ENCODE measurements around the gene NRXN3.

Gene NRXN3

GRCh38 chr14:78175412-78175811 is 5.2 kb downstream of the NRXN3 start:
- DNase-seq = no peak

- DNase-seq = no peak
Measured at GRCh38 chr14:78178071-78178470, 7.9 kb downstream of the NRXN3 start.

DNA sequence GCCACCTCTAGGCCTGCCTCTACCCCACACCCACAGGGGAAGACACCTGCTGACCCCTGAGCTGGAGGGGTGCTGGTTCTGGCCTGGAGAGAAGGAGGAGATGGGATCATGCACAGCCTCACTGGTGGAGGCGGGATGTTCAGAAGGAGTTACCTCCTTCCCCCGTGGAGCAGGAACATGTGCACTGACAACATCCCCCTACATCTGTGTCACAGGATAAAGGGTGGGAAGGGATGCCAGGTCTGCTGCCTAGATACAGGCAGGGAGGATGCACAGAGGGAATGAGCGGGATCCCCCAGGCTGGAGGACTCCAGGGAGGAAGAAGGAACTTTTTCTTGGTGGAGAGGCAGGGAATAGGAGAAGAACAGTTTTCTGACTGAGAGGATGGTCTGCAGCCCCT is 8.8 kb downstream of the NRXN3 start:
- DNase-seq = no peak

DNA sequence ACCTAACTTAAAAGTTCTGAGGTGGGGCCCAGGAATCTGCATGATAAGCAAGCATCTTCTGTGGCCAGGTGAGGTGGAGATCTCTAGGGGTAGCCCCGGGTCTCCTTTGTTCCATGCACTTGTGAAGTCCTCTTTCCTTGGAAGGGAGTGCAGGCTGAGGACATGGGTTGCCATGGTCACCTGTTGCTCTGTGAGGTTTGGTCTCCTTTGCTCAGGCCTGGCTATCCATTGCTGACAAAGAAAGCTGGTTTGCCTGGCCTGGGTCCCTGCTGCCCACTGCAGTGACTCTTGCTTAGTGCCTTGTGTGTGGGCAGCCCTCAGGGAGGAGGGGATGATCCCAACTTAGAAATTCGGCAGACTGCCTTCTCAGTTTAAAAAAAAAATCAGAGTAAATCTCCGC is 11.1 kb downstream of the NRXN3 start:
- no peak for DNase-seq

DNA sequence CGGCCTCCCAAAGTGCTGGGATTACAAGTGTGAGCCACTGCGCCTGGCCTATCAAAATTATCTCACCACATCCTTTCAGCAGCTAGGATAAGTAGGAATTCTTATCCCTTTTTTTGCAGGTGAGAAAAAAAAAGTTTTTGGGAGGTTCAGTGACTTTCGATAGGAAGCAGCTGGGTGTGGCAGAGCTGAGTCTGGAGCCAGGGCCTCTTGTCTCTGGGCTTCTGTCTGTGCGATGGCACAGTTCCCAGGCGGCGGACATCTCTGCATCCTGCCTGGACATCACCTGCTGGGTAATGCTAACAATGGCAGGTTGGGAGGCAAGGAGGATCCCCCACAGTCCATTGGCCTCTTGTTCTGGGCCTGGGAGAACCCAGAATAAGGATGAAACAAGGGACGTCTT is 12.5 kb downstream of the NRXN3 start:
- DNase-seq = no peak

- DNase-seq = peak in 1 of 2 donors; percentile 8
Measured at GRCh38 chr14:78184157-78184556, 14.0 kb downstream of the NRXN3 start.

GRCh38 chr14:78186277-78186676 is 16.1 kb downstream of the NRXN3 start:
- no peak for DNase-seq

DNA sequence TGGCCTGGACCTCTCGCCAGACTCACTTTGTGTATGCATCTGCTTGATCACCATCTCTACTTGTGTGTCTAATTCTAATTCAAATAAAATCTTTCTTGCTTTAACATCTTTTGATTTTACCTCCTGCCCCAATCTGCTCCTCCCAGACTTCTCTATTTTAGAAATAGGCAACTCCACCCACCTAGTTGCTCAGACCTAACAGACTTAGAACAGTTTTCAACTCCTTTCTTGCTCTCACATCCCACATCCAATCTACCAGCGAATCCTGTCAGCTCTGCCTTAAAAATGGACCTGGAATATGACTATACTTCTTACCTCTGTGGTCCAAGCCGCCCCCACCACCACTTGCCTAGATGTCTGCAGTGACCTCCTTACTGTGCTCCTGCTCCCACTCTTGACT is 18.7 kb downstream of the NRXN3 start:
- peak in 1 of 2 donors; percentile 1 for DNase-seq

GRCh38 chr14:78195431-78195830 is 25.3 kb downstream of the NRXN3 start:
- DNase-seq = no peak

- DNase-seq = no peak
Measured at GRCh38 chr14:78196323-78196722, 26.1 kb downstream of the NRXN3 start.

- no peak for DNase-seq
Measured at GRCh38 chr14:78197051-78197450, 26.9 kb downstream of the NRXN3 start.

DNA sequence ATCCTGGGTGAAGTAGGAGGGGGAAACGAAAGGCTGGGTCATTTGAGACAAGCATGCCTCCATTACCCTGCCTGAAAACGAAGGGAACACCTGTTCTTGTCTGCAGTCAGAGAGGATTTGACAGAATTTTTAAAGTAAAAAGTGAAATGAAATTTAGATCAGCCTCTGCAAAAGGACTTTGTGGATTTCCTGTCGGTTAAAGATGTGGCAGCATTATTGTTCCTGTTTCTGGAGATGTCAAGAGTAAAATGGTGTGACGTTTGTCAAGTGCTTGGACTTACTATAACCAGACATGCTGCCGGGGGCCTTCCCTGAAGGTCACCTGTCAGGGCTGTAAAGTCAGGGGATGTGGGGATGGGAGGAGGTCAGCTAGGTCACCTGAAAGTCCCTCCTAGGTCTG is 32.0 kb downstream of the NRXN3 start:
- no peak for DNase-seq

DNA sequence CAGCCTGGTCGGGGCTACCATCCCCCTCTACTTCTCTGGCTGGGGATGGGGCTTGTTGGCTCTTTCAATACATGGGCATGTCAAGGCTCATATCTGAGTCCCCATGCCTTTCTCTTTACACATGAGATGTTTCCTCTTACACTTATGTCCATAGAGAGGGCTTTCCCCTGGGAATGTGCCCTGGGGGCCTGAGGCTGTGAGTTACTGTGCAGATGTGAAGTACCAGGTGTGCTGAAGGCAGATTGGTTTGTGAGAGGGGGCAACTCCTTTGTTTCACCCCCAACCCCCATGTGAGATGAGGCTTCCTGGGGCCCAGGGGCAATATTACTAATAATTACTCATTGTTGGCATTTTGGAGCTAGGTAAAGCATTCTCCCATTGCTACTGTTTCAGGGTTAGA is 32.8 kb downstream of the NRXN3 start:
- no peak for DNase-seq

DNA sequence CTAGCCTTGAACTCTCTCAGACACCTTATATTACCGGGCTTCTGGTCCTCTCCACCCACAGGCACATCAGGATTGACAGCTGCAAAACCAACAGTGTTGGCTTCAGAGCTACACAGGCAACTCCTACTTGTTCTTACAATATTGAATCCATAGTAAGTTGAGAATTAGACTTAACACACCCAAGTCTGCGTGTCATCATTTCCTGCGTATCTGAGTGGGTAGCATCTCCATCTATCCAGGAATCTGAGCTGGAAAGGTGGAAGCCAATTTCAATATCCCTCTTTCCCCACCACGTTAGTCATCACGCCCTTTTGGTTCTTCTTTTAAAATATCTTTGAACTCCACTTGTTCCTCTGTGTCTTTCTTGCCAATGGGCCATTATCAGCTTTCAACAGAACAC is 37.2 kb downstream of the NRXN3 start:
- DNase-seq = no peak

DNA sequence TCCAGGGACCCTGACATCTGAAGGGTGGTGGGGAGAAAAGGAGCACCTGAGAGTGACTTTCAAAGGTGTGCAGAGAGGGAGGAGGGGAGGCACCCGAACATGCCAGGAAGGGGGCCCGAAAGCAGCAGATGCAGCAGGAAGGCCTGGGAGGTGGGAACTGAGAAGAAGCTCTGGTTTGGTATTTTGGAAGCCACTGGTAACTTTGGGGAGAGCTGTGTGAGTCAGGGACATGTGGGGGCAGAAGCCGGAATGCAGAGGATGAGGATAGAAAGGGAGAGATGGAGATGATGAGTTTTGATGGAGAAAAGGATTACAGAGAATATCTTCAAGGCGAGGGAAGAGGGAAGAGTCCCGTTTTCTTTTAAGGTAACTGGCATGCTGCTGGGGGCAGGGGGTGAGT is 50.1 kb downstream of the NRXN3 start:
- no peak for DNase-seq

DNA sequence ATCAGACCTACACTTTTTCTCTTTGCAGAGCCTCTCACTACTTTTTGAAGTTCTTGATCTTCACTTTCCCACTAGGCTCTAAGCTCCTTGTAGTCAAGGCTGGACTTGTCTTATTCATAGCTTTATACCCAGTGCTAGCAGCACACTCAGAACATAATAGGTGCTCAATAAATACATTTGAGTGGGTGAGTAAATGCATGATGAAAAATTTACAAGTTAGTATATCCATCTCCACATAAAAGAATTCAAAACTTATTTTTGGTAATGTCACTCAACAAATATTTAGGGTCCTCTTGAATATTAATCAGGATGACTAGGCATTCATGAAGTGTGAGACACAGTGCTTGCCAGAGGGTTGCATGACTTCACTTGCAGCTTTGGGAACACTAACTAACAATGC is 52.6 kb downstream of the NRXN3 start:
- DNase-seq = no peak

GRCh38 chr14:78227248-78228077 is 57.3 kb downstream of the NRXN3 start:
- peak in 1 of 2 donors; percentile 11 for DNase-seq

- no peak for DNase-seq
Measured at GRCh38 chr14:78228702-78229327, 58.6 kb downstream of the NRXN3 start.

GRCh38 chr14:78232231-78233000 is 62.2 kb downstream of the NRXN3 start:
- no peak for DNase-seq

- DNase-seq = no peak
Measured at GRCh38 chr14:78238141-78238540, 68.0 kb downstream of the NRXN3 start.

- DNase-seq = no peak
Measured at GRCh38 chr14:78240567-78240966, 70.4 kb downstream of the NRXN3 start.

DNA sequence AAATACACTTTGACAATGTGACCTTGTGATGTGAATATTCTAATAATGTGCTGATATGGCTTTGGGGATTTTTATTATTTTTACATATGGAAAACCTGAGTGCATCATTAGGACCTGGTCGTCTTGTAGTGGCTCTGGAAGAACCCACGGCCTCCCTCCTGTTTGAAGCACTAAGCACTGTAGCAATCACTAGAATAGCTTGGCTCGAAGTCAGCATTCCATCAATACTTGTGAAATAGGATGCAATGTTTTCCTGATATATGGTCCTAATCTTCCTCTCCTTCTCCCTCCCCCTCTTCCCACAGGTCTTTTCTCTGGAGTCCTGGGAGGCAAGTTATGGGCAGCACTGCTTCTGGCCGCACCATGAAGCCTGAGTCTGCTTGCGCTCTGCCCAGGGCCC is 71.9 kb downstream of the NRXN3 start:
- DNase-seq = no peak

- no peak for DNase-seq
Measured at GRCh38 chr14:78243187-78243586, 73.0 kb downstream of the NRXN3 start.

- no peak for DNase-seq
Measured at GRCh38 chr14:78245238-78245637, 75.1 kb downstream of the NRXN3 start.
